ENCODE measurements around the gene GCLC.

GRCh38 chr6:53517021-53517420 is 27.9 kb downstream of the GCLC start:
- TF ChIP-seq TAF1 (IDR thresholded peaks at IDR 0.05; ENCODE audit: low read depth, low read length) (no peak), POLR2AphosphoS5 (IDR thresholded peaks at IDR 0.05; ENCODE audit: low read depth, low read length) (no peak), POLR2A (IDR thresholded peaks at IDR 0.05; ENCODE audit: low read depth, low read length) (no peak), SPI1 (IDR thresholded peaks at IDR 0.05; ENCODE audit: low read depth, low read length) (no peak), PAX5 (IDR thresholded peaks at IDR 0.05; ENCODE audit: insufficient read depth, low read length, severe bottlenecking) (no peak), POU2F2 (IDR thresholded peaks at IDR 0.05; ENCODE audit: low read depth, low read length) (no peak)

Data from GM12891 (cell line).